Osteoblast (primary cell): ENCODE data around the gene RBPJ. TPM values are rescaled to one million over a fixed set of nuclear protein-coding genes. Genes with fewer than 3 reads are reported as not detected.

ENCODE experiments used
- DNase-seq: peaks from one replicate; pipeline ENCODE4 v3.0.0; 2011; ENCODE audit warnings: low spot score, mixed read lengths; ENCODE audit not compliant: insufficient read length; ENCODE audit errors: missing footprints
- H2AFZ ChIP-seq: 2 replicates; pipeline ENCODE4 v1.6.0; 2011; ENCODE audit warnings: mild to moderate bottlenecking, low read length
- H3K27ac ChIP-seq: 2 replicates; pipeline ENCODE4 v1.5.1; 2011; ENCODE audit warnings: mild to moderate bottlenecking, low read depth, low read length, moderate library complexity
- H3K27me3 ChIP-seq: 2 replicates; pipeline ENCODE4 v1.6.0; 2012; ENCODE audit warnings: mild to moderate bottlenecking, control low read depth, inconsistent platforms, low read length, moderate library complexity; ENCODE audit not compliant: insufficient read depth
- H3K36me3 ChIP-seq: 2 replicates; pipeline ENCODE4 v1.5.1; 2011; ENCODE audit warnings: mild to moderate bottlenecking, low read length, control low read depth, moderate library complexity; ENCODE audit not compliant: insufficient read depth
- H3K4me1 ChIP-seq: 2 replicates; pipeline ENCODE4 v1.5.1; 2011; ENCODE audit warnings: mild to moderate bottlenecking, low read length, control low read depth, moderate library complexity; ENCODE audit not compliant: insufficient read depth
- H3K4me2 ChIP-seq: 2 replicates; pipeline ENCODE4 v1.6.0; 2011; ENCODE audit warnings: mild to moderate bottlenecking, low read length; ENCODE audit not compliant: insufficient read depth
- H3K4me3 ChIP-seq: fragments of 200-600 bp; sonication (generic); 3 replicates; pipeline ENCODE4 v1.5.1; 2012; ENCODE audit warnings: mild to moderate bottlenecking, low read length, inconsistent platforms; ENCODE audit not compliant: insufficient read depth
- H3K79me2 ChIP-seq: 2 replicates; pipeline ENCODE4 v1.6.0; 2012; ENCODE audit warnings: mild to moderate bottlenecking, low read length, control low read depth, inconsistent platforms; ENCODE audit not compliant: insufficient read depth
- H3K9me3 ChIP-seq: 2 replicates; pipeline ENCODE4 v1.5.1; 2011; ENCODE audit warnings: low read depth, low read length, control low read depth
- H4K20me1 ChIP-seq: 2 replicates; pipeline ENCODE4 v1.6.0; 2012; ENCODE audit warnings: mild to moderate bottlenecking, low read length, control low read depth; ENCODE audit not compliant: insufficient read depth
- CTCF ChIP-seq: IDR thresholded peaks from 2 replicates; pipeline ENCODE4 v1.5.1; 2011; ENCODE audit warnings: mild to moderate bottlenecking, low read depth, low read length, moderate library complexity; ENCODE audit errors: extremely low read depth
- total RNA-seq: library from RNA; depleted of rRNA; stranded (reverse); fragments of >200 nt; gene quantifications from 2 replicates; pipeline ENCODE4 v1.2.3, GENCODE V29; 2012

The RBPJ gene
- total RNA-seq, 1 donor = 106 TPM

DNA sequence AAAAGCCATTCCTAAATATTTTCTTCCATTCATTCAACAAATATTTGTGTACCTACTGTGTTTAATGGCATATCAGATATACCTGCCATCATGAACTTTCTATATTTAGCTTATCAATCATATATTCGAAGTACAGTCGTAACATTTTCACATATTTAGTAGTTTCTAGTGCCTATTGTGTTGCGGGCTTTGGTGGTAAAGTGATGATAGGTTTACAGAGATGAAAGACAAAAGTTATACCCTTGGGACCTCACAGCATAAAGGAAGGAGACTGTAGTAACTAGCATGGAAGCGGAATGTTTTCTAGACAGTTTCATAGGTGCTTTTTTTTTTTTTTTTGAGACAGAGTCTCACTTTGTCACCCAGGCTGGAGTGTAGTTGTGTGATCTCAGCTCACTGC lies 39.5 kb downstream of the RBPJ start:
- no peak overlapping the region for H2AFZ ChIP-seq
- no peak overlapping the region for H3K27ac ChIP-seq
- H3K4me3 ChIP-seq = no peak overlapping the region
- DNase-seq = no peak
- no peaks in the 10 kb centered on the region for H3K27me3 ChIP-seq
- H3K79me2 ChIP-seq = peaks cover 93% of the 10 kb centered on the region
- no peak overlapping the region for H3K4me2 ChIP-seq
- H3K9me3 ChIP-seq = no peaks in the 10 kb centered on the region
- peaks cover 26% of the 10 kb centered on the region for H3K4me1 ChIP-seq
- no peaks in the 10 kb centered on the region for H3K36me3 ChIP-seq
- no peak for TF ChIP-seq CTCF
- H4K20me1 ChIP-seq = peaks cover 49% of the 10 kb centered on the region

DNA sequence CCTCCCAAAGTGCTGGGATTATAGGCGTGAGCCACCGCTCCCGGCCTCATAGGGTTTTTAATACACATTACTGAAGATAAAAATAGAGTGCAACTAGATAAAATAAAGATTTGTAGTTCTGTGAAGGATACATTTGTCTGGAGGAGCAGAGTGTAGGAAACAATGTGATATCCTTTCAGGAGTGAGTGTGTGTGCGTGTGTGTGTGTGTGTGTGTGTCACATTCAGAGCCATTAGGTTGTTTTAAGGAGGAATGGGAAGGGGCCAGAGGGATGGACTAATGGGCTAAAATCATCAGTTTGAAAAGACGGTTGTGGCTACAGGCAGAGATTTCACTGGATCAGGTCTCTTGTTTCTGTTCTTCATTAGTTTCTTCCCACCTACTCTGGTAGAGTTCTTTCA lies 40.0 kb downstream of the RBPJ start:
- Histone ChIP-seq H4K20me1 (peaks cover 43% of the 10 kb centered on the region), H3K36me3 (no peaks in the 10 kb centered on the region), H3K4me3 (no peak overlapping the region), H3K4me2 (peak overlapping the region; percentile 63), H3K27me3 (no peaks in the 10 kb centered on the region), H3K9me3 (no peaks in the 10 kb centered on the region), H3K27ac (peak overlapping the region; percentile 3), H3K79me2 (peaks cover 93% of the 10 kb centered on the region), H3K4me1 (peaks cover 25% of the 10 kb centered on the region), H2AFZ (no peak overlapping the region)
- TF ChIP-seq CTCF = no peak
- no peak for DNase-seq

GRCh38 chr4:26361297-26361696 lies 40.5 kb downstream of the RBPJ start:
- Histone ChIP-seq H3K79me2 (peaks cover 93% of the 10 kb centered on the region), H3K4me1 (peaks cover 21% of the 10 kb centered on the region), H4K20me1 (peaks cover 38% of the 10 kb centered on the region), H3K4me2 (peak overlapping the region; percentile 63), H3K27me3 (no peaks in the 10 kb centered on the region), H3K4me3 (no peak overlapping the region), H3K9me3 (no peaks in the 10 kb centered on the region), H3K36me3 (no peaks in the 10 kb centered on the region), H3K27ac (peak overlapping the region; percentile 3), H2AFZ (no peak overlapping the region)
- DNase-seq = no peak
- TF ChIP-seq CTCF = no peak

DNA sequence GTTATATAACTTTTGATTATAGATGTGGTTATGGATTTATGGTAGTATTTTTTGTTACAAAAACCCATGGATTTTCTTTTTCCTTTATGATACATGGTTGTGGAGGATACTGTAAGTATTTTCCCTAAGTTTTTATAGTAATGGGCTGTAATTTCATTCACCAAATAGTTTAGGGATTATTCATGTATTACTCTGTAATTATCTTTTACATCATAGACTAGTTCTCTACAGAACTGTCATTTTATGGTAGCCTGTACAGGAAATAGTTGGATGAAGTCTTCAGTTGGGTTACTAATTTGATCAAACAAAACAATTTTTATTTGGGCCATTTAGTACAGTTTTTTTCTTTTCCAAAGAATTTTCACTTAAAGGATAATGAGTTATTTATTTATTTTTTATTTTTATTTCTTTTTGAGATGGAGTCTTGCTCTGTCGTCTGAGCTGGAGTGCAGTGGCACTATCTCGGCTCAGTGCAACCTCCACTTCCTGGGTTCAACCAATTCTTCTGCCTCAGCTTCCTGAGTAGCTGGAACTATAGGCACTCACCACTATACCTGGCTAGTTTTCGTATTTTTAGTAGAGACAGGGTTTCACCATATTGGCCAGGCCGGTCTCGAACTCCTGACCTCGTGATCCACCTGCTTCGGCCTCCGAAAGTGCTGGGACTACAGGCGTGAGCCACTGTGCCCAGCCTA lies 42.1 kb downstream of the RBPJ start:
- H4K20me1 ChIP-seq = peaks cover 33% of the 10 kb centered on the region
- H3K4me3 ChIP-seq = no peak overlapping the region
- H3K9me3 ChIP-seq = no peaks in the 10 kb centered on the region
- H3K4me1 ChIP-seq = peaks cover 29% of the 10 kb centered on the region
- H2AFZ ChIP-seq = no peak overlapping the region
- H3K36me3 ChIP-seq = no peaks in the 10 kb centered on the region
- peak; percentile 89 for DNase-seq
- H3K27ac ChIP-seq = peak overlapping the region; percentile 55
- peaks cover 92% of the 10 kb centered on the region for H3K79me2 ChIP-seq
- no peaks in the 10 kb centered on the region for H3K27me3 ChIP-seq
- no peak for TF ChIP-seq CTCF
- H3K4me2 ChIP-seq = peak overlapping the region; percentile 13
